ENCODE measurements around the gene CD6.
A peak's percentile ranks its signal among the peaks of the same experiment; 100 is the strongest.

The CD6 gene

DNA sequence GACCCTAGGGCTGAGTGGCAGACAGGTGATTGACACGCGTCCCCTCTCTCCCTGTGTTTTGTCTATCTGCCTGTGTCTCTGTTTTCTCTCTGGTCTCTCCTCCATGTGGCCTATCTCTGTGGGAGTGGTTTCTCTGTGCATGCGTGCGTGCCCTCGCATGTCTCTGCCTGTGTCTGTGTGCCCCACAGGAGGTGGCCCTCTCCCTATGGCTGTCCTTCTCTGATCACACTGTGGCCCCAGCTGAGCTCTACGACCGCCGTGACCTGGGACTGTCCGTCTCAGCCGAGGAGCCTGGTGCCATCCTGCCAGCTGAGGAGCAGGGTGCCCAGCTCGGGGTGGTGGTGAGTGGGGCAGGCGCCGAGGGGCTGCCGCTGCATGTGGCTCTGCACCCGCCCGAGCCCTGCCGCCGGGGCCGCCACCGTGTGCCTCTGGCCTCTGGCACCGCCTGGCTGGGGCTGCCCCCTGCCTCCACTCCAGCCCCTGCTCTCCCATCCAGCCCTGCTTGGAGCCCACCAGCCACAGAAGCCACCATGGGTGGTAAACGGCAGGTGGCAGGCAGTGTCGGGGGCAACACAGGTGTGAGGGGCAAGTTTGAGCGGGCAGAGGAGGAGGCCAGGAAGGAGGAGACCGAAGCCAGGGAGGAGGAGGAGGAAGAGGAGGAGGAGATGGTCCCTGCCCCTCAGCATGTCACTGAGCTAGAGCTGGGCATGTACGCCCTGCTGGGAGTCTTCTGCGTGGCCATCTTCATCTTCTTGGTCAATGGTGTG, 35.6 kb upstream of the CD6 start:
- DNase-seq = no peak

DNA sequence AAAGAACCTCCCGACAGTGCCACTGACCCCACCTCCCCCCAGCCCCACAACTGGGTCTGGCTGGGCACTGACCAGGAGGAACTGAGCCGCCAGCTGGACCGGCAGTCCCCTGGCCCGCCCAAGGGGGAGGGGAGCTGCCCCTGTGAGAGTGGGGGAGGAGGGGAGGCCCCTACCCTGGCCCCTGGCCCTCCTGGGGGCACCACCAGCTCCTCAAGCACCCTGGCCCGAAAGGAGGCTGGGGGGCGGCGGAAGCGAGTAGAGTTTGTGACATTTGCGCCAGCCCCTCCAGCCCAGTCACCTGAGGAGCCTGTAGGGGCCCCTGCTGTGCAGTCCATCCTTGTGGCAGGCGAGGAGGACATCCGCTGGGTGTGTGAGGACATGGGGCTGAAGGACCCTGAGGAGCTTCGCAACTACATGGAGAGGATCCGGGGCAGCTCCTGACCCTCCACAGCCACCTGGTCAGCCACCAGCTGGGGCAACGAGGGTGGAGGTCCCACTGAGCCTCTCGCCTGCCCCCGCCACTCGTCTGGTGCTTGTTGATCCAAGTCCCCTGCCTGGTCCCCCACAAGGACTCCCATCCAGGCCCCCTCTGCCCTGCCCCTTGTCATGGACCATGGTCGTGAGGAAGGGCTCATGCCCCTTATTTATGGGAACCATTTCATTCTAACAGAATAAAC, 34.9 kb upstream of the CD6 start:
- DNase-seq = no peak

DNA sequence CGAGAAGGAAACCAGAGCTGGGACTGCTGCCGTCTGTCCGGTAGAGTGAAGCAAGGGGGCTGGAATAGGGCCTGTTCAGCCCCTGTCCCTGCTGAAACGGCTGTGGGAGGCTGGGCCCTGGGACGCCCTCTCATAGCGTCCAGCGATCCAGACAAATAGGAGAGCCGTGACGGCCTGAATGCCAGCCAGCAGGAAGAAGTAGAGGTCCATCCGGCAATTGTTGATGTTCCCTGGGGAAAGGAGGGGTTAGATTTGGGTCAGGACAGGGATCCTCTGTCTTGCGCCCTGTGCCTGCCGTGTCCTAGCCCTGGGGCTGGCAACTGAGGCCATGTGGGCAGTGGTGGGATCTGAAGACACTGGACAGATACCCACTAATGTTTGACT, 34.3 kb upstream of the CD6 start:
- no peak for DNase-seq

GRCh38 chr11:60937811-60938210, 33.7 kb upstream of the CD6 start:
- DNase-seq = no peak

GRCh38 chr11:60938500-60938899, 33.0 kb upstream of the CD6 start:
- DNase-seq = no peak

DNA sequence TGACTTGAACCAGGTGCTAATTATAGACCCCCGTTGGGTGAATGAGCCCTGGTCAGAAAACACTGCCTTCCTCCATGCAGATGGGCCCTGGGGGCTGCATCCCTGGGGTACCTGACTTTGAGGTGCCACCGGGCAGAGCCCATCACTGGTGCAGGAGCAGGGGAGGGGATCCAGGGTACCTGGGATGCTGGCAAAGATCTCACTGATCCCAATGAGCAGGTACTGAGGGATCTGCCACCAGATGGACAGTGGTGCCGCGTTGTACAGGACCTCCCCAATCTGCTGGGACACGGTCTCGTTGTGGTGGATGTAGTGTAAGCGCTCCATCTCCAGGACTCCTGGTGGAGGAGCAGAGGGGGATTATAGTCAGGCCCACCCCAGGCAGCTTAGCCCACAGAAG, 32.2 kb upstream of the CD6 start:
- DNase-seq = no peak

DNA sequence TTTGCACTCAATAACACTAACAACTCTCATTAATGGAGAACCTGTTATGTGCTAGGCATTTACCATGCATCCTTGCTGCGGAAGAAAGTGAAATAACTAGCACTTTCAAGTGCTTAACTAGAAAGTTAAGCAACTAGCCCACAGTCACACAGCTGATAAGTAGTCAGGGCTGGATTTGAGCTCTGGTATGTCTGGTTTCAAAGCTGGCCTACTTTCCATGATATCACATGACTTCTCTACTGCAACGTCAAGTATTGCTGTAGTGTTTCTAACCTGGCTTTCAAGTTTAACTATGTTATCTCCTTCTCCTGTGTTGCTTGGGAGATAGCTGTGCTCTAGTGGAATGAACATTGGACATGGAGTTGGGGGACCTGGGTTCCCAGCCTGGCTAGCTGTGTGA, 31.6 kb upstream of the CD6 start:
- DNase-seq = no peak

GRCh38 chr11:60941371-60942119, 29.9 kb upstream of the CD6 start:
- DNase-seq = no peak

- DNase-seq = peak; percentile 79
These were observed 29.3 kb upstream of the CD6 start for GRCh38 chr11:60942219-60942618.

DNA sequence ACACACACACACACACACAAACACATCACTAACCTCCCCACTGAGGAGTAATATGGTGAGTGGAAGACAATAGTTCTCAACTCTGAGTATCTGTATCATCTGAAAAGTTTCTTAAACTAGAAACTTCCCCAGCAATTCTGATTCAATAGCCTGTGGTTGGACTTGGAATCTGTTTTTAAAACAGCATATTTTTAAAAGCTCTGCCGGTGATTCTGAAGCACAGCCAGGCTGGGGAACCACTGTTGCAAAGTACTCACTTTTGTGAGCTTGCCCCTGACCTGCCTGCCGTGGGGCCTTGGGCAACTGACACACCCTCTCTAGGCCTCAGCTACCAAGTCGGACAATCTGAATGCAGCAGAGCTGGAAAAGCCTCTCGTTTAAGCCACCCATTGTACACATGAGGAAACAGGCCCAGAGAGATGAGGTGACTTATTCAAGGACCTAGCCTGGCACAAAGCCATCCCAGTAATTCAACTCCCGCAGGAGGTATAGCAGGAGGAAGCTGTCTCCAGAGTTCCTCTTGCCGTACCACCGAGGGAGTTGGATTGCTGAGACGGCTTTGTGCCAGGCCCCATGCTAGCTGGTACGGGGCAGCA, 28.4 kb upstream of the CD6 start:
- DNase-seq = peak; percentile 91

GRCh38 chr11:60944490-60945294, 26.8 kb upstream of the CD6 start:
- no peak for DNase-seq

GRCh38 chr11:60945295-60945667, 26.2 kb upstream of the CD6 start:
- DNase-seq = no peak

DNA sequence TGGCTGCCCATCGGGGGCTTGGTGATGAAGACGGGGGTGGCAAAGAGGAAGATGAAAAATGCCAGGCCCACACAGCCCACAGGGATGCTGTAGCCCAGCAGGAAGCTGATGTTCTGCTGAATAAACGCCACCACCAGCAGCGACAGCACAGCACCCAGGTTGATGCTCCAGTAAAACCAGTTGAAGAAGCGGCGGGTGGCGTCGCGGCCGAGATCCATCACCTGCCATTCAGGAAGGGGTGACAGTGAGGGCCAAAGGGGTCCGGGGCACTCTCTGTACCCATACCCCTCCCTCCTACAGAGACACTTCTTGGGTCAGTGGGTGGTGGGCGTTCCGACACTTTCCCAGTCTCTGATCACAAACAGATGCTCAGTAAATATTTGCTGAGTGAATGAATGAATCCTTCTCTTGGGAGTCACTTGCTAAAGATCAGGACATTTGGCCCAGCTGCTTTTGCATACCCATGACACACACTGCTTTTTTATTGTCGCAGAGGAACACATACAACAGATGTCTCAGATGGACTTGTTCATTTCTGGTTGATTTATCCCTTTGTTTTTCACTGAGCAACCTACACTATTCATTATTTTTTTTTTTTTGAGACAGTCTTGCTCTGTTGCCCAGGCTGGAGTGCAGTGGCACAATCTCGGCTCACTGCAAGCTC, 24.7 kb upstream of the CD6 start:
- peak; percentile 75 for DNase-seq

GRCh38 chr11:60947700-60948099, 23.8 kb upstream of the CD6 start:
- DNase-seq = no peak

GRCh38 chr11:60948250-60948649, 23.2 kb upstream of the CD6 start:
- DNase-seq = no peak

GRCh38 chr11:60950024-60950423, 21.5 kb upstream of the CD6 start:
- DNase-seq = no peak

- DNase-seq = no peak
These were observed 20.4 kb upstream of the CD6 start for GRCh38 chr11:60950933-60951605.

DNA sequence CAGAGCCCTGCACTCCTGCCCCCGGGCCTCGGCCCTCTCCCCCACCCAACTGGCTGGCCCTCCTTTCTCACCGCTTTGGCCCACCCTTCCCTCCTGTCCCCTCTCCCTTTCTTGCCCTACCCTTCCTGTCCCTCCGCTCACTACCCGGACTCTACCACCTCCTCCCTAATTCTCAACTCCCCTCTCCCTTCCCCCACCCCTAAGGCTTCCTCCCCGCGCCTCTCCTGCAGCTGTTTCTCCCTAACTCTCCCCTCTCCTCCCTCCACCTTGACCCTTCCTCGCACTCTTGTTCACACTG, 19.9 kb upstream of the CD6 start:
- no peak for DNase-seq

GRCh38 chr11:60951904-60952741, 19.4 kb upstream of the CD6 start, which contains the start of gene SLC15A3:
Gene SLC15A3, minus strand, starts transcription at chr11:60952176. Its CDS starts 625 bp downstream, at chr11:60951551.
- no peak for DNase-seq

DNA sequence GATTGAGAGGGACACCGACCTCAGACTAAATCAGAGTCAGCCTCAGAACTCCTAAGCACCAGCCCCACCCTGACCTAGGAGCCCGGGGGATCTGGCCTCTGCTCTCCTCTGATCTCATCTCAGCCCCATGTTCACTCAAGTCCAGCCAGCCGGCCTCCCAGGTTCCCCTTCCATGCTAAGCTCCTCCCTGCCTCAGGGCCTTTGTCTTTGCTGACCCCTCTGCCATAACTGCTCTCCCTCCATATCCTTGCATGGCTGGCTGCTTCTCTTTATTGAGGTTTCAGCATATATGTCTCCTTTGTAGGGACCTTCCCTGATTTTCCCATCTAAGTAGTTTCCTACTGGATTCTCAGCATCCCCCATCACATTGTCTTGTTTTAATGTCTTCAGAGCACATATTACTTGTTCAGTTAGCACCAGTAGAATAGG, 18.7 kb upstream of the CD6 start:
- DNase-seq = no peak

DNA sequence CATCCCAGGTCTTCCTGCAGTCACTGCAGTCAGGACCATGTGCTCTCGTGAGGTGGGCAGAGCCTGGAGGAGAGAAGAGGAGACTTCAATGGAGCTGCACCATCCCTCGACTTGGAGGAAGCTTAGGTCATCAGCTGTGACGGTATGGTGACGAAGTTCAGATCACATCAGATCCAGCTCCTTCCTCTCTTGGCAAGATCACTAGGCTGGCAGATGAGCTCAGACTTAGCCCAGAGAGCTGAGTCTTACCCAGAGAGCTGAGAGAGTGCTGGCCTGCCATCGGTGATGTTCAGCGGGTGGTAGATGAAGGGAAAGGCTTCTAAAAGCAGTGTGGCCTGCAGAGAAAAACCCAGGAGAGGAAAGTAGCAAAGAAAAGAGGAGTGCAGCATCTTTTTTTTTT, 17.7 kb upstream of the CD6 start:
- no peak for DNase-seq

Data from NCI-H345 (cell line).